ENCODE results near the gene TBC1D22A.

TBC1D22A gene

DNA sequence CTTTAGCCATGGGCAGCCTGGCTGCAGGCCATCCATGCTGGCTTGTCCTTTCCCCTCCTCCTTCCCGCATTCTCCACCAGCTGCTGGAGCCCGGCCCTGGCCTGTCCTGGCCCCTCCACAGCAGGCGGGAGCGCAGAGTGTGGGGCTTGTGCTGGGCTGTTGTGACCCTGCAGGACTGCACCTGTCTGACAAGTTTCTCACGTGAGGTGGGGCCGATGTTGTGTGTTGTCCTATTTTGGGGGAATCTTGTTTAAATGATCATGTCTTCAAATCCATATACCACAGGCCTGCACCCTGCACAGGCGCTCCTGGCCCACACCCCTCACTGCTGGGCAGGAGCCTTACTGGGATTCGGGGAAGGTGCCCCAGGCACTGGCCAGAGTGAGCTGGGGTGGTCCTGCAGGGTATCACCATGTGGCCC, 30.4 kb downstream of the TBC1D22A start:
- H3K9ac ChIP-seq (ENCODE audit: low read length) = no peak overlapping the region
- peaks cover 56% of the 10 kb centered on the region for H3K36me3 ChIP-seq (replicated peaks; ENCODE audit: low read depth, low read length)
- H3K27me3 ChIP-seq (ENCODE audit: low read depth, low read length) = no peaks in the 10 kb centered on the region
- peaks cover 97% of the 10 kb centered on the region for H4K20me1 ChIP-seq (ENCODE audit: insufficient read depth, low read length)
- no peak overlapping the region for H3K4me3 ChIP-seq (ENCODE audit: low read length)
- H3K27ac ChIP-seq (ENCODE audit: low read length) = no peak overlapping the region
- H3K4me2 ChIP-seq (ENCODE audit: low read length) = no peak overlapping the region
- H3K79me2 ChIP-seq (ENCODE audit: low read length) = peaks cover 87% of the 10 kb centered on the region
- no peak overlapping the region for H2AFZ ChIP-seq (ENCODE audit: low read depth, low read length)
- TF ChIP-seq EZH2phosphoT487 (IDR thresholded peaks at IDR 0.05; ENCODE audit: low read depth) (no peak), CTCF (IDR thresholded peaks at IDR 0.05; ENCODE audit: low read depth, low read length) (no peak)
- peaks cover 35% of the 10 kb centered on the region for H3K4me1 ChIP-seq (ENCODE audit: low read length)
- H3K9me3 ChIP-seq (ENCODE audit: insufficient read depth, low read length) = no peaks in the 10 kb centered on the region

GRCh38 chr22:46793497-46793896, 31.0 kb downstream of the TBC1D22A start:
- no peak for TF ChIP-seq CTCF (IDR thresholded peaks at IDR 0.05; ENCODE audit: low read depth, low read length)
- TF ChIP-seq EZH2phosphoT487 (IDR thresholded peaks at IDR 0.05; ENCODE audit: low read depth) = no peak
- peaks cover 97% of the 10 kb centered on the region for H4K20me1 ChIP-seq (ENCODE audit: insufficient read depth, low read length)

DNA sequence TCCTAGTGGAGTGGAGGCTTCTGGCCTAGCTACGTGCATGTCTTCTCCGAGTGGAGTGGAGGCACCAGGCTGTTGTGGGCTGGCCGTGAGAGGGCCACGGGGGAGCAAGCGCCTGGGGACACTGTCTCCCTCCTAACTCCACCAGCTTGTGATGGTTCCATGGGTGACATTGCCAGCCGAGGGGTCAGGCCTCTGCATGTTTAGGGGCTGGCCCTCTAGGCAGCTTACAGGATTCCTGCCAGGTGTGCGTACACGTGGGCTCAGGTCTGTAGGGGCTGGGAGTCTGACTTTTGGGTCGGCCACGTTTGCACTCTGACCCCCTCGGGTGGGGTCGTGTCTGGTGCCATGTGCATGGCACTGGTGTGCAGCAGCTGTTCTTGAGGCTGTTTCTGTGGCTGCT, 31.6 kb downstream of the TBC1D22A start:
- TF ChIP-seq EZH2phosphoT487 (IDR thresholded peaks at IDR 0.05; ENCODE audit: low read depth) = no peak
- no peak for TF ChIP-seq CTCF (IDR thresholded peaks at IDR 0.05; ENCODE audit: low read depth, low read length)
- Histone ChIP-seq H3K27ac (ENCODE audit: low read length) (no peak overlapping the region), H3K4me3 (ENCODE audit: low read length) (no peak overlapping the region), H3K9me3 (ENCODE audit: insufficient read depth, low read length) (no peaks in the 10 kb centered on the region), H3K79me2 (ENCODE audit: low read length) (peaks cover 86% of the 10 kb centered on the region), H2AFZ (ENCODE audit: low read depth, low read length) (no peak overlapping the region), H3K9ac (ENCODE audit: low read length) (no peak overlapping the region), H3K4me2 (ENCODE audit: low read length) (no peak overlapping the region), H3K36me3 (replicated peaks; ENCODE audit: low read depth, low read length) (peaks cover 67% of the 10 kb centered on the region), H3K4me1 (ENCODE audit: low read length) (peaks cover 35% of the 10 kb centered on the region), H4K20me1 (ENCODE audit: insufficient read depth, low read length) (peaks cover 97% of the 10 kb centered on the region), H3K27me3 (ENCODE audit: low read depth, low read length) (no peaks in the 10 kb centered on the region)

More at GRCh38 chr22:46793497-46793896, 31.0 kb downstream of the TBC1D22A start:
- no peak overlapping the region for H3K4me2 ChIP-seq (ENCODE audit: low read length)
- no peaks in the 10 kb centered on the region for H3K9me3 ChIP-seq (ENCODE audit: insufficient read depth, low read length)
- H2AFZ ChIP-seq (ENCODE audit: low read depth, low read length) = no peak overlapping the region
- H3K36me3 ChIP-seq (replicated peaks; ENCODE audit: low read depth, low read length) = peaks cover 62% of the 10 kb centered on the region
- no peak overlapping the region for H3K4me3 ChIP-seq (ENCODE audit: low read length)
- peaks cover 86% of the 10 kb centered on the region for H3K79me2 ChIP-seq (ENCODE audit: low read length)
- H3K27ac ChIP-seq (ENCODE audit: low read length) = no peak overlapping the region
- H3K4me1 ChIP-seq (ENCODE audit: low read length) = peaks cover 35% of the 10 kb centered on the region
- no peak overlapping the region for H3K9ac ChIP-seq (ENCODE audit: low read length)
- no peaks in the 10 kb centered on the region for H3K27me3 ChIP-seq (ENCODE audit: low read depth, low read length)

DNA sequence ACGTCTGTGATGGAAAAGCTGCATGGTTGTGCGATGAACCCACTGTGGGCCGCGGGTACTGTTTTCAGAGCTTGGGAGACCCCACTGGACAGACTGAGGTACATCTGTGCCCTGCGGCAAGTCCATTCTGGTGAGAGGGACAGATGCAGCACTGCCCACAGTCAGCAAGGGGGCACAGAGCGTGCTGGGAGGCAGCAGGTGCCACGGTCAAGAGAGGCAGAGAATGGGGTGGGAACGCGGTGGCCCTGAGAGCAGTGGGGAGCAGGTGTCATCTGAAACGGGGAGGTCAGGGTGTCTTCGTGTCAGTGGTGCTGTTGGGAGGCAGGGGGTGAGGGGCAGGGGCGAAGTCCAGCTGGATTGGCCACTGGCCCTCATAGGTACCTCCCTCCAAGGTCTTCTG, 32.0 kb downstream of the TBC1D22A start:
- no peaks in the 10 kb centered on the region for H3K9me3 ChIP-seq (ENCODE audit: insufficient read depth, low read length)
- peaks cover 35% of the 10 kb centered on the region for H3K4me1 ChIP-seq (ENCODE audit: low read length)
- no peak for TF ChIP-seq EZH2phosphoT487 (IDR thresholded peaks at IDR 0.05; ENCODE audit: low read depth)
- TF ChIP-seq CTCF (IDR thresholded peaks at IDR 0.05; ENCODE audit: low read depth, low read length) = no peak
- H3K79me2 ChIP-seq (ENCODE audit: low read length) = peaks cover 86% of the 10 kb centered on the region
- no peak overlapping the region for H3K27ac ChIP-seq (ENCODE audit: low read length)
- peaks cover 68% of the 10 kb centered on the region for H3K36me3 ChIP-seq (replicated peaks; ENCODE audit: low read depth, low read length)
- no peak overlapping the region for H2AFZ ChIP-seq (ENCODE audit: low read depth, low read length)
- H3K4me2 ChIP-seq (ENCODE audit: low read length) = no peak overlapping the region
- H4K20me1 ChIP-seq (ENCODE audit: insufficient read depth, low read length) = peaks cover 97% of the 10 kb centered on the region
- no peak overlapping the region for H3K4me3 ChIP-seq (ENCODE audit: low read length)
- H3K9ac ChIP-seq (ENCODE audit: low read length) = no peak overlapping the region
- H3K27me3 ChIP-seq (ENCODE audit: low read depth, low read length) = no peaks in the 10 kb centered on the region

All from OCI-LY3 (cell line).